SK-N-SH treated with all-trans-retinoic acid at 6 μM for 48 hours (cell line): ENCODE measurements around the gene DEPDC4.
"Not testable (repeated sequence)": the region's sequence is repeated elsewhere in the genome, so short reads cannot be mapped to it uniquely, and the experiment has no call there.

Experiments used
- ATAC-seq: fragments of 200-7000 bp; cut with Tn5 transposase; 3 replicates; pipeline ENCODE4 v1.9.1; 2020; ENCODE audit warnings: mild to moderate bottlenecking, moderate library complexity
- BACH2 ChIP-seq: fragments of 250-450 bp; sonication (Bioruptor Pico); IDR thresholded peaks from 2 replicates; pipeline ENCODE4 v1.9.0; 2021; ENCODE audit warnings: mild to moderate bottlenecking, borderline replicate concordance
- CSDC2 ChIP-seq: fragments of 250-450 bp; sonication (Bioruptor Pico); IDR thresholded peaks from 2 replicates; pipeline ENCODE4 v1.5.0; 2020; ENCODE audit warnings: mild to moderate bottlenecking, moderate library complexity
- CSRNP3 ChIP-seq: fragments of 250-450 bp; sonication (Bioruptor Pico); IDR thresholded peaks from 2 replicates; pipeline ENCODE4 v1.5.1; 2021; ENCODE audit warnings: mild to moderate bottlenecking, moderate library complexity
- ESRRG ChIP-seq: fragments of 250-450 bp; sonication (Bioruptor Pico); IDR thresholded peaks from 2 replicates; pipeline ENCODE4 v1.6.1; 2021; ENCODE audit warnings: mild to moderate bottlenecking
- GLIS3 ChIP-seq: fragments of 250-450 bp; sonication (Bioruptor Pico); IDR thresholded peaks from 2 replicates; pipeline ENCODE4 v1.5.0; 2020; ENCODE audit warnings: mild to moderate bottlenecking, moderate library complexity
- ISL1 ChIP-seq: fragments of 250-450 bp; sonication (Bioruptor Pico); IDR thresholded peaks from 2 replicates; pipeline ENCODE4 v2.1.2; 2022; ENCODE audit warnings: mild to moderate bottlenecking, moderate library complexity
- OSR1 ChIP-seq: fragments of 250-450 bp; sonication (Bioruptor Pico); IDR thresholded peaks from 2 replicates; pipeline ENCODE4 v1.8.0; 2022; ENCODE audit warnings: moderate library complexity, mild to moderate bottlenecking, inconsistent platforms
- PPARA ChIP-seq: fragments of 250-450 bp; sonication (Bioruptor Pico); IDR thresholded peaks from 2 replicates; pipeline ENCODE4 v1.5.0; 2020; ENCODE audit warnings: mild to moderate bottlenecking, borderline replicate concordance
- RARB ChIP-seq: fragments of 250-450 bp; sonication (Bioruptor Pico); IDR thresholded peaks from 2 replicates; pipeline ENCODE4 v1.8.0; 2021; ENCODE audit warnings: mild to moderate bottlenecking, moderate library complexity
- SNAI2 ChIP-seq: fragments of 250-450 bp; sonication (Bioruptor Pico); IDR thresholded peaks from 2 replicates; pipeline ENCODE4 v1.5.0; 2020; ENCODE audit warnings: mild to moderate bottlenecking, moderate library complexity
- TCF4 ChIP-seq: fragments of 250-450 bp; sonication (Bioruptor Pico); IDR thresholded peaks from 2 replicates; pipeline ENCODE4 v1.8.0; 2021; ENCODE audit warnings: mild to moderate bottlenecking, moderate library complexity, borderline replicate concordance
- TOX ChIP-seq: fragments of 250-450 bp; sonication (Bioruptor Pico); IDR thresholded peaks from 2 replicates; pipeline ENCODE4 v1.8.0; 2021; ENCODE audit warnings: mild to moderate bottlenecking, moderate library complexity, borderline replicate concordance
- ZC3H10 ChIP-seq: fragments of 250-450 bp; sonication (Bioruptor Pico); IDR thresholded peaks from 2 replicates; pipeline ENCODE4 v1.5.1; 2021; ENCODE audit warnings: mild to moderate bottlenecking, moderate library complexity
- ZFP3 ChIP-seq: fragments of 250-450 bp; sonication (Bioruptor Pico); IDR thresholded peaks from 2 replicates; pipeline ENCODE4 v1.5.0; 2020; ENCODE audit warnings: mild to moderate bottlenecking, moderate library complexity
- ZFP30 ChIP-seq: fragments of 450-650 bp; formaldehyde crosslinking; IDR thresholded peaks from 2 replicates; pipeline ENCODE4 v1.5.0; 2022; ENCODE audit warnings: mild to moderate bottlenecking, moderate library complexity
- ZNF565 ChIP-seq: fragments of 450-650 bp; formaldehyde crosslinking; conservative IDR thresholded peaks from 2 replicates; pipeline ENCODE4 v1.5.0; 2020; ENCODE audit warnings: low read depth, mild to moderate bottlenecking, moderate library complexity
- ZNF8 ChIP-seq: fragments of 450-650 bp; formaldehyde crosslinking; IDR thresholded peaks from 2 replicates; pipeline ENCODE4 v1.5.0; 2020; ENCODE audit warnings: mild to moderate bottlenecking, moderate library complexity
- TF ChIP-seq, protein P1 (sequence below): fragments of 250-450 bp; sonication (Bioruptor Pico); IDR thresholded peaks from 2 replicates; pipeline ENCODE4 v1.8.0; 2020; ENCODE audit warnings: mild to moderate bottlenecking, moderate library complexity, borderline replicate concordance
- TF ChIP-seq, protein P2 (sequence below): fragments of 250-450 bp; sonication (Bioruptor Pico); IDR thresholded peaks from 2 replicates; pipeline ENCODE4 v1.5.1; 2020; ENCODE audit warnings: low read depth, mild to moderate bottlenecking, moderate library complexity
- TF ChIP-seq, protein P3 (sequence below): fragments of 250-450 bp; sonication (Bioruptor Pico); IDR thresholded peaks from 2 replicates; pipeline ENCODE4 v1.5.0; 2020; ENCODE audit warnings: mild to moderate bottlenecking, moderate library complexity

Gene DEPDC4

DNA sequence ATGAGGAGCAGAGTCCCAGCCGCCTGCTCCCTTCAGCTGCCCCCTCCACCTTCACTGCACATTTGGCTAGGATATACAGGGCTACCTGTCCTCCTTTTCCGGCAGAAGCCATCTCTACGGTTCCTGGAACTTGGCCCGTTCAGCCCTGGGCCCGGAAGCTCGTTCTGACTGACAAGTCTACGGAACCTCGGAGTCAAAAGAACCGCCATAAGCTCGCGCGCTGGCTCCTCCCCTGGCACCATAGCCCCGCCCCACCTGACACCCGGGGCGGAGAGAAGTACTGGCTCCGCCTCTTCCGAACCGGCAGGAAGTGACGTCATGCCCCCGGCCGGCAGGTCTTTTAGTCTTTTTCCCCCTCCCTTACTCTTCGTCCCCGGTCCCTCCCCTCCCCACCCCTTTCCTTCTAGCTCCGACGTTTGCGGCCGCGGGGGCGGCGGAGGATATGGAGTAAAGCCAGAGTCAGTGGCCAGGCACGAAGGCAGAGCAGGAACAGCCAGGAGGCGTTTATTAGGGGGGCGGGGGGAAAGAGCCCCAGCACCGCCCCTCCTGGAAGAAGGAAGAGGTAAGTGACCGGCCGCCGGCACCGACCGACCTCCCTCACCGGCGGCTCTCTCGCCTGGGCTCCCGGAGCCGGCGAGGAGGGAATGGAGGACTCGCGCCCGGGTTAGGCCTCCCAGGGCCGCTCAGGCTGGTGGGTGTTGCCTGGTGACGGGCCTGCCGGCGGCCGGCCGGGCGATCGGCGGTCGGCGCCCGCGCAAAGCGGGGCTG lies at the start of gene DEPDC4, which contains the start of gene SCYL2:
DEPDC4 (minus strand) TSS at position 245 of the 768 bp plus-strand sequence; CDS start at position 242, 3 bp downstream.
SCYL2 (plus strand) TSS at position 343 of the 768 bp plus-strand sequence. CDS start 15,794 bp downstream, outside the sequence.
- TF ChIP-seq TCF4 (no peak), PPARA (0 out of 2 replicates have a peak, but pooled peaks have one; percentile 38), ISL1 (no peak)
- TF ChIP-seq, protein P1, sequence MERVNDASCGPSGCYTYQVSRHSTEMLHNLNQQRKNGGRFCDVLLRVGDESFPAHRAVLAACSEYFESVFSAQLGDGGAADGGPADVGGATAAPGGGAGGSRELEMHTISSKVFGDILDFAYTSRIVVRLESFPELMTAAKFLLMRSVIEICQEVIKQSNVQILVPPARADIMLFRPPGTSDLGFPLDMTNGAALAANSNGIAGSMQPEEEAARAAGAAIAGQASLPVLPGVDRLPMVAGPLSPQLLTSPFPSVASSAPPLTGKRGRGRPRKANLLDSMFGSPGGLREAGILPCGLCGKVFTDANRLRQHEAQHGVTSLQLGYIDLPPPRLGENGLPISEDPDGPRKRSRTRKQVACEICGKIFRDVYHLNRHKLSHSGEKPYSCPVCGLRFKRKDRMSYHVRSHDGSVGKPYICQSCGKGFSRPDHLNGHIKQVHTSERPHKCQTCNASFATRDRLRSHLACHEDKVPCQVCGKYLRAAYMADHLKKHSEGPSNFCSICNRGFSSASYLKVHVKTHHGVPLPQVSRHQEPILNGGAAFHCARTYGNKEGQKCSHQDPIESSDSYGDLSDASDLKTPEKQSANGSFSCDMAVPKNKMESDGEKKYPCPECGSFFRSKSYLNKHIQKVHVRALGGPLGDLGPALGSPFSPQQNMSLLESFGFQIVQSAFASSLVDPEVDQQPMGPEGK (CRISPR knock-in tag): peak; percentile 28; the same call in 1 of the 2 replicates
- TF ChIP-seq, protein P2, sequence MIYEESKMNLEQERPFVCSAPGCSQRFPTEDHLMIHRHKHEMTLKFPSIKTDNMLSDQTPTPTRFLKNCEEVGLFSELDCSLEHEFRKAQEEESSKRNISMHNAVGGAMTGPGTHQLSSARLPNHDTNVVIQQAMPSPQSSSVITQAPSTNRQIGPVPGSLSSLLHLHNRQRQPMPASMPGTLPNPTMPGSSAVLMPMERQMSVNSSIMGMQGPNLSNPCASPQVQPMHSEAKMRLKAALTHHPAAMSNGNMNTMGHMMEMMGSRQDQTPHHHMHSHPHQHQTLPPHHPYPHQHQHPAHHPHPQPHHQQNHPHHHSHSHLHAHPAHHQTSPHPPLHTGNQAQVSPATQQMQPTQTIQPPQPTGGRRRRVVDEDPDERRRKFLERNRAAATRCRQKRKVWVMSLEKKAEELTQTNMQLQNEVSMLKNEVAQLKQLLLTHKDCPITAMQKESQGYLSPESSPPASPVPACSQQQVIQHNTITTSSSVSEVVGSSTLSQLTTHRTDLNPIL: peak; percentile 12; the same call in 1 of the 2 replicates
- ATAC-seq: peak; percentile 86

DNA sequence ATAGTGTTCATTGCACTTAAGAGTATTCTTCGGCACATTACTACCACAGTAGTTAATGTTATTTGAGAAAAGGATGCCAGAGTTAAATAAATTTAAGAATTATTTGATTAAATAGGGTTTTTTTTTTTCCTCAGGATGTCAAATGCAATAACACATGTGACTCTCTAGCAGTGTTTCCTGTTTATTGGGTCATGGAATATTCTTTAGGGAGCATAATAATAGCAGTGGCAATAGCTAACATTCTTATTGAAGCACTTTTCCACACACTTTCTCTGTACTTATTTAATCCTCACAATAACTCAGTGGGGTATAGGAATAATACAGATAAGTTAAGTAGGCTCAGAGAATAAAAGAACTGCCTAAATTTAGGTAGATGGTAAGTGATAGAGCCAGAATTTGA lies 44.4 kb upstream of the DEPDC4 start:
- no peak for TF ChIP-seq ZNF565
- no peak for TF ChIP-seq ESRRG (CRISPR knock-in tag)
- TF ChIP-seq TCF4: no peak
- no peak for TF ChIP-seq ZC3H10 (CRISPR knock-in tag)
- TF ChIP-seq CSRNP3 (CRISPR knock-in tag): no peak
- TF ChIP-seq RARB (CRISPR knock-in tag): no peak
- TF ChIP-seq, protein P3, sequence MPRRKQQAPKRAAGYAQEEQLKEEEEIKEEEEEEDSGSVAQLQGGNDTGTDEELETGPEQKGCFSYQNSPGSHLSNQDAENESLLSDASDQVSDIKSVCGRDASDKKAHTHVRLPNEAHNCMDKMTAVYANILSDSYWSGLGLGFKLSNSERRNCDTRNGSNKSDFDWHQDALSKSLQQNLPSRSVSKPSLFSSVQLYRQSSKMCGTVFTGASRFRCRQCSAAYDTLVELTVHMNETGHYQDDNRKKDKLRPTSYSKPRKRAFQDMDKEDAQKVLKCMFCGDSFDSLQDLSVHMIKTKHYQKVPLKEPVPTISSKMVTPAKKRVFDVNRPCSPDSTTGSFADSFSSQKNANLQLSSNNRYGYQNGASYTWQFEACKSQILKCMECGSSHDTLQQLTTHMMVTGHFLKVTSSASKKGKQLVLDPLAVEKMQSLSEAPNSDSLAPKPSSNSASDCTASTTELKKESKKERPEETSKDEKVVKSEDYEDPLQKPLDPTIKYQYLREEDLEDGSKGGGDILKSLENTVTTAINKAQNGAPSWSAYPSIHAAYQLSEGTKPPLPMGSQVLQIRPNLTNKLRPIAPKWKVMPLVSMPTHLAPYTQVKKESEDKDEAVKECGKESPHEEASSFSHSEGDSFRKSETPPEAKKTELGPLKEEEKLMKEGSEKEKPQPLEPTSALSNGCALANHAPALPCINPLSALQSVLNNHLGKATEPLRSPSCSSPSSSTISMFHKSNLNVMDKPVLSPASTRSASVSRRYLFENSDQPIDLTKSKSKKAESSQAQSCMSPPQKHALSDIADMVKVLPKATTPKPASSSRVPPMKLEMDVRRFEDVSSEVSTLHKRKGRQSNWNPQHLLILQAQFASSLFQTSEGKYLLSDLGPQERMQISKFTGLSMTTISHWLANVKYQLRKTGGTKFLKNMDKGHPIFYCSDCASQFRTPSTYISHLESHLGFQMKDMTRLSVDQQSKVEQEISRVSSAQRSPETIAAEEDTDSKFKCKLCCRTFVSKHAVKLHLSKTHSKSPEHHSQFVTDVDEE: no peak
- TF ChIP-seq PPARA: no peak
- no peak for TF ChIP-seq CSDC2
- TF ChIP-seq ZFP30: no peak
- TF ChIP-seq OSR1 (CRISPR knock-in tag): no peak
- TF ChIP-seq GLIS3 (CRISPR knock-in tag): no peak
- no peak for TF ChIP-seq ZFP3 (CRISPR knock-in tag)
- TF ChIP-seq, protein P2: no peak
- TF ChIP-seq, all 23 proteins: peak for 0
- no peak for ATAC-seq

DNA sequence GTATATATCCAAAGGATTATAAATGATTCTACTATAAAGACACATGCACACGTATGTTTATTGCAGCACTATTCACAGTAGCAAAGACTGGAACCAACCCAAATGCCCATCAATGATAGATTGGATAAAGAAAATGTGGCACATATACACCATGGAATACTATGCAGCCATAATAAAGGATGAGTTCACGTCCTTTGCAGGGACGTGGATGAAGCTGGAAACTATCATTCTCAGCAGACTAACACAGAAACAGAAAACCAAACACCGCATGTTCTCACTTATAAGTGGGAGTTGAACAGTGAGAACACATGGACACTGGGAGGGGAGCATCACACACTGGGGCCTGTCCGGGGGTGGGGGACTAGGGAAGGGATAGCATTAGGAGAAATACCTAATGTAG lies 41.3 kb upstream of the DEPDC4 start:
- not testable (repeated sequence) for ATAC-seq

DNA sequence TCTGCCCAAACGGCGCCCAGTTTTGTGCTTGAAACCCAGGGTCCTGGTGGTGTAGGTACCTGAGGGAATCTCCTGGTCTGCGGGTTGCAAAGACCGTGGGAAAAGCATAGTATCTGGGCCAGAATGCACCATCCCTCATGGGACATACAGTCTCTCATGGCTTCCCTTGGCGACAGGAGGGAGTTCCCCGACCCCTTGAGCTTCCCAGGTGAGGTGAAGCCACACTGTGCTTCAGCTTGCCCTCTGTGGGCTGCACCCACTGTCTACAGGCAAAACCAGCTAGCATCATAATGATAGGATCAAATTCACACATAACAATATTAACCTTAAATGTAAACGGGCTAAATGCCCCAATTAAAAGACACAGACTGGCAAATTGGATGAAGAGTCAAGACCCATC lies 37.5 kb upstream of the DEPDC4 start:
- ATAC-seq: not testable (repeated sequence)

DNA sequence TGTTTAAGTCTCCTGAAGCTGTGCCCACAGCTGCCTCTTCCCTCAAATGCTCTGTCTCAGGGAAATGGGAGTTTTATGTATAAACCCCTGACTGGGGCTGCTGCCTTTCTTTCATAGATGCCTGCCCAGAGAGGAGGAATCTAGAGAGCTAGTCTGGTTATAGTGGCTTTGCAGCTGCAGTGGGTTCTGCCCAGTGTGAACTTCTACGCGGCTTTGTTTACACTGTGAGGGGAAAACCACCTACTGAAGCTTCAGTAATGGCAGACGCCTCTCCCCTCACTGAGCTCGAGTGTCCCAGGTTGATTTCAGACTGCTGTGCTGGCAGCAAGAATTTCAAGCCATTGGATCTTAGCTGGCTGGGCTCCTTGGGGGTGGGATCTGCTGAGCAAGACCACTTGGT lies 37.0 kb upstream of the DEPDC4 start:
- no peak for ATAC-seq

More for the DNA sequence above, 37.0 kb upstream of the DEPDC4 start:
- TF ChIP-seq BACH2 (CRISPR knock-in tag) (no peak), CSRNP3 (CRISPR knock-in tag) (no peak), ZNF8 (CRISPR knock-in tag) (no peak), GLIS3 (CRISPR knock-in tag) (no peak), PPARA (no peak), OSR1 (CRISPR knock-in tag) (no peak), ZNF565 (no peak), ZFP30 (no peak), ZC3H10 (CRISPR knock-in tag) (no peak), SNAI2 (CRISPR knock-in tag) (no peak), ISL1 (no peak), TOX (CRISPR knock-in tag) (no peak)
